H1 (cell line): ENCODE measurements around the gene HAGH. TPM values are rescaled to one million over a fixed set of nuclear protein-coding genes. Genes with fewer than 3 reads are reported as not detected.

Experiments used
- CTCF ChIA-PET: fragments of 300-600 bp; sonication (Branson Sonifier 250); formaldehyde crosslinking; loops from one replicate; lab custom pipeline; 2021; ENCODE audit not compliant: partially characterized antibody; lab: Charles Lee
- POLR2A ChIA-PET: fragments of 300-600 bp; sonication (Branson Sonifier 250); formaldehyde crosslinking; loops from one replicate; lab custom pipeline; 2021; ENCODE audit warnings: inconsistent platforms; ENCODE audit not compliant: partially characterized antibody; lab: Charles Lee
- DNase-seq, 2 experiments: peaks; one replicate each; pipeline versions ENCODE4 v3.0.0 to v3.0.0-alpha.2; 2010 to 2022; ENCODE audit warnings: low spot score in 2 of 2, low read depth in 1 of 2, mixed read lengths in 1 of 2
- FAIRE-seq: peaks from 2 replicates; lab custom pipeline; 2011; peaks lifted over from hg19 to GRCh38; lab: Jason Lieb, UNC
- H2AFZ ChIP-seq: 2 replicates; pipeline ENCODE4 v1.8.1; 2012; ENCODE audit warnings: low read length, inconsistent platforms
- H2AK5ac ChIP-seq: 2 replicates; pipeline ENCODE4 v1.6.1; 2013; ENCODE audit warnings: low read depth, low read length
- H2BK120ac ChIP-seq: replicated peaks from 2 replicates; pipeline ENCODE3; 2013; ENCODE audit warnings: low read depth, low read length, inconsistent platforms
- H2BK12ac ChIP-seq: 2 replicates; pipeline ENCODE4 v1.6.1; 2013; ENCODE audit warnings: low read depth, low read length
- H2BK15ac ChIP-seq: 2 replicates; pipeline ENCODE4 v1.6.1; 2013; ENCODE audit warnings: low read length
- H2BK20ac ChIP-seq: 2 replicates; pipeline ENCODE4 v1.6.1; 2013; ENCODE audit warnings: low read length
- H2BK5ac ChIP-seq: 2 replicates; pipeline ENCODE4 v1.6.1; 2013; ENCODE audit warnings: low read depth, low read length
- H3K14ac ChIP-seq: 2 replicates; pipeline ENCODE4 v1.6.1; 2013; ENCODE audit warnings: inconsistent platforms; ENCODE audit not compliant: insufficient read length
- H3K18ac ChIP-seq: 2 replicates; pipeline ENCODE4 v1.6.1; 2013; ENCODE audit warnings: low read length; ENCODE audit errors: extremely low read depth
- H3K23ac ChIP-seq: 2 replicates; pipeline ENCODE4 v1.6.1; 2013; ENCODE audit warnings: inconsistent platforms; ENCODE audit not compliant: insufficient read length
- H3K23me2 ChIP-seq: 2 replicates; pipeline ENCODE4 v1.6.1; 2013; ENCODE audit warnings: low read depth, low read length
- H3K27ac ChIP-seq: 2 replicates; pipeline ENCODE4 v1.6.1; 2011; ENCODE audit warnings: low read depth, low read length, inconsistent platforms
- H3K27me3 ChIP-seq, 4 experiments: replicated peaks in 1 of 4; 1 replicate in 1 of 4; 2 replicates in 3 of 4; pipeline versions ENCODE4 v1.6.1 to v1.8.1; 2011 to 2013; ENCODE audit warnings: low read length in 3 of 4, mild to moderate bottlenecking in 3 of 4, inconsistent platforms in 2 of 4, mixed read lengths in 2 of 4, moderate library complexity in 1 of 4; ENCODE audit not compliant: control insufficient read depth in 3 of 4, insufficient read depth in 3 of 4; ENCODE audit errors: extremely low read depth in 1 of 4
- H3K36me3 ChIP-seq, 4 experiments: 2 replicates each; pipeline versions ENCODE4 v1.6.1 to v1.8.1; 2011 to 2013; ENCODE audit warnings: mild to moderate bottlenecking in 4 of 4, low read length in 3 of 4, moderate library complexity in 2 of 4, control low read depth in 1 of 4, inconsistent platforms in 1 of 4; ENCODE audit not compliant: insufficient read depth in 4 of 4, control insufficient read depth in 2 of 4
- H3K4ac ChIP-seq: replicated peaks from 2 replicates; pipeline ENCODE3; 2013; ENCODE audit warnings: low read length, low read depth, mixed read lengths, inconsistent platforms; ENCODE audit not compliant: insufficient read length
- H3K4me1 ChIP-seq, 4 experiments: replicated peaks in 1 of 4; 1 replicate in 1 of 4; 2 replicates in 3 of 4; pipeline versions ENCODE4 v1.6.1 to v1.8.1; 2011 to 2013; ENCODE audit warnings: low read length in 3 of 4, inconsistent platforms in 2 of 4, mixed read lengths in 1 of 4; ENCODE audit not compliant: insufficient read depth in 4 of 4, control insufficient read depth in 3 of 4
- H3K4me2 ChIP-seq, 2 experiments: 2 replicates each; pipeline versions ENCODE4 v1.6.1 to v1.8.1; 2011 to 2013; ENCODE audit warnings: low read depth in 2 of 2, low read length in 2 of 2, control low read depth in 1 of 2, inconsistent platforms in 1 of 2, mild to moderate bottlenecking in 1 of 2; ENCODE audit not compliant: insufficient read depth in 1 of 2
- H3K4me3 ChIP-seq, 4 experiments: fragments of 200-600, 300-600 bp in 1 of 4; sonication (generic), shearing (Covaris generic), sonication (Bioruptor Twin) in 1 of 4; 2 replicates each; pipeline versions ENCODE4 v1.5.1 to v1.8.1; 2011 to 2016; ENCODE audit warnings: low read length in 4 of 4, low read depth in 3 of 4, control low read depth in 2 of 4, inconsistent platforms in 2 of 4, mild to moderate bottlenecking in 2 of 4, mixed read lengths in 1 of 4, moderate library complexity in 1 of 4; ENCODE audit not compliant: insufficient read depth in 2 of 4; ENCODE audit errors: extremely low read depth in 1 of 4
- H3K56ac ChIP-seq: replicated peaks from 2 replicates; pipeline ENCODE3; 2013; ENCODE audit warnings: low read depth, mild to moderate bottlenecking, mixed read lengths, low read length, inconsistent platforms; ENCODE audit not compliant: insufficient read length
- H3K79me1 ChIP-seq: 2 replicates; pipeline ENCODE4 v1.6.1; 2013; ENCODE audit warnings: low read depth, low read length, control low read depth
- H3K79me2 ChIP-seq, 2 experiments: 2 replicates each; pipeline versions ENCODE4 v1.6.1 to v1.8.1; 2012 to 2013; ENCODE audit warnings: low read length in 2 of 2, mild to moderate bottlenecking in 2 of 2, inconsistent platforms in 1 of 2; ENCODE audit not compliant: insufficient read depth in 2 of 2, control insufficient read depth in 1 of 2
- H3K9ac ChIP-seq, 4 experiments: replicated peaks in 1 of 4; 1 replicate in 1 of 4; 2 replicates in 3 of 4; pipeline versions ENCODE4 v1.6.1 to v1.8.1; 2011 to 2013; ENCODE audit warnings: low read depth in 3 of 4, low read length in 3 of 4, control low read depth in 2 of 4, mild to moderate bottlenecking in 2 of 4, moderate library complexity in 2 of 4, inconsistent platforms in 1 of 4; ENCODE audit errors: extremely low read depth in 1 of 4
- H3K9me3 ChIP-seq, 2 experiments: 2 replicates each; pipeline versions ENCODE4 v1.6.1 to v1.8.1; 2012 to 2013; ENCODE audit warnings: mild to moderate bottlenecking in 2 of 2, moderate library complexity in 2 of 2, control low read depth in 1 of 2, inconsistent platforms in 1 of 2, low read depth in 1 of 2, low read length in 1 of 2, mixed read lengths in 1 of 2; ENCODE audit not compliant: insufficient read depth in 2 of 2
- H4K20me1 ChIP-seq, 2 experiments: replicated peaks in 1 of 2; 2 replicates each; pipeline versions ENCODE3 to v1.8.1; 2011 to 2013; ENCODE audit warnings: inconsistent platforms in 2 of 2, low read length in 2 of 2, mild to moderate bottlenecking in 1 of 2; ENCODE audit not compliant: insufficient read depth in 2 of 2, control insufficient read depth in 1 of 2
- H4K5ac ChIP-seq: 2 replicates; pipeline ENCODE4 v1.6.1; 2013; ENCODE audit warnings: low read length, low read depth, mixed read lengths, inconsistent platforms; ENCODE audit not compliant: insufficient read length
- H4K8ac ChIP-seq: 2 replicates; pipeline ENCODE4 v1.8.0; 2013; ENCODE audit warnings: mild to moderate bottlenecking, moderate library complexity, low read length, inconsistent platforms; ENCODE audit not compliant: insufficient read depth; ENCODE audit errors: extremely low read depth
- H4K91ac ChIP-seq: replicated peaks from 2 replicates; pipeline ENCODE3; 2013; ENCODE audit warnings: low read length, mixed read lengths, inconsistent platforms; ENCODE audit not compliant: insufficient read length
- BACH1 ChIP-seq: IDR thresholded peaks from 2 replicates; pipeline ENCODE4 v1.6.1; 2012; ENCODE audit warnings: low read length, improper control_type of control experiment
- CBX5 ChIP-seq: fragments of 300-800, 300-1000 bp; sonication (generic); IDR thresholded peaks from 2 replicates; pipeline ENCODE4 v1.7.1; 2016; ENCODE audit warnings: antibody characterized with exemption, low read length, low read depth
- CHD1 ChIP-seq: IDR thresholded peaks from 2 replicates; pipeline ENCODE4 v1.6.1; 2012; ENCODE audit warnings: low read depth, low read length, improper control_type of control experiment
- EZH2 ChIP-seq: fragments of 200-600 bp; sonication (generic); IDR thresholded peaks from 2 replicates; pipeline ENCODE4 v1.7.1; 2012; ENCODE audit warnings: low read depth, mild to moderate bottlenecking, moderate library complexity, low read length, inconsistent platforms; ENCODE audit not compliant: severe bottlenecking
- MAFK ChIP-seq: IDR thresholded peaks from 2 replicates; pipeline ENCODE4 v1.6.1; 2012; ENCODE audit warnings: low read depth, mild to moderate bottlenecking, improper control_type of control experiment, low read length
- MAX ChIP-seq: IDR thresholded peaks from 2 replicates; pipeline ENCODE4 v1.6.1; 2012; ENCODE audit warnings: inconsistent platforms
- RAD21 ChIP-seq, 2 experiments: IDR thresholded peaks in 1 of 2; conservative IDR thresholded peaks in 1 of 2; 2 replicates each; pipeline ENCODE4 v1.6.1; 2011; ENCODE audit warnings: low read depth in 2 of 2, low read length in 2 of 2, improper control_type of control experiment in 1 of 2, inconsistent platforms in 1 of 2, mild to moderate bottlenecking in 1 of 2, moderate library complexity in 1 of 2
- SAP30 ChIP-seq: fragments of 300-600 bp; sonication (generic); IDR thresholded peaks from 2 replicates; pipeline ENCODE4 v1.7.1; 2012; ENCODE audit warnings: low read length, moderate library complexity, mild to moderate bottlenecking, inconsistent platforms; ENCODE audit not compliant: insufficient read depth, insufficient replicate concordance
- SIN3A ChIP-seq, 2 experiments: IDR thresholded peaks in 1 of 2; conservative IDR thresholded peaks in 1 of 2; 2 replicates each; pipeline ENCODE4 v1.6.1; 2011 to 2012; ENCODE audit warnings: low read length in 2 of 2, improper control_type of control experiment in 1 of 2, low read depth in 1 of 2, mild to moderate bottlenecking in 1 of 2
- ZNF274 ChIP-seq: IDR thresholded peaks from 2 replicates; pipeline ENCODE4 v1.7.0; 2012; ENCODE audit warnings: low read length, borderline replicate concordance; ENCODE audit errors: extremely low read depth
- WGBS, 2 experiments: shearing (Covaris generic) in 1 of 2; methylation state at CpG; one replicate each; pipeline versions ENCODE4 v1.1.6 to v1.1.7; 2013 to 2015; ENCODE audit warnings: low lambda C conversion rate in 2 of 2, mixed read lengths in 2 of 2, inconsistent platforms in 1 of 2, low coverage in 1 of 2, missing lambda C conversion rate in 1 of 2; ENCODE audit not compliant: insufficient replicate concordance in 2 of 2, insufficient coverage in 1 of 2, insufficient read length in 1 of 2; ENCODE audit errors: extremely low coverage in 1 of 2, missing lambda C conversion rate in 1 of 2; 5-methylcytosine and 5-hydroxymethylcytosine counted together
- polyA plus RNA-seq, 7 experiments: library from polyadenylated mRNA; depleted of rRNA in 3 of 7; stranded (reverse) in 5 of 7; unstranded in 2 of 7; fragments of >200 nt in 5 of 7; fragments of 200-250 nt in 2 of 7; gene quantifications; 1 replicate in 5 of 7; 2 replicates in 1 of 7; 4 replicates in 1 of 7; pipeline versions ENCODE4 v1.2.1 to v1.2.3, GENCODE V29; 2011 to 2013; ENCODE audit warnings: missing spikeins in 2 of 7, mixed read lengths in 2 of 7
- total RNA-seq: library from RNA; stranded (reverse); fragmentation: NEBNext Ultra II Directional; extraction: Animal tissue kit (Norgen Biotek cat#: 25700); gene quantifications from 2 replicates; pipeline ENCODE4 v1.2.1, GENCODE V29; 2021

Gene HAGH
- total and polyA plus RNA-seq, 2 of the 8 experiments (the other 6 are each of a cell fraction or from before 2014, with no cell fraction given), result 28.7 to 40.6 TPM

GRCh38 chr16:1790611-1791255 lies 35.9 kb downstream of the HAGH start:
- Histone ChIP-seq H4K20me1 (peaks cover 11 to 12% of the 10 kb centered on the region in 2 experiments), H2BK5ac (no peak overlapping the region), H3K79me2 (peaks cover 0 to 11% of the 10 kb centered on the region in 2 experiments; a peak in 2 of 4 replicates), H2AK5ac (no peak overlapping the region), H3K27me3 (no peaks in the 10 kb centered on the region), H3K14ac (no peak overlapping the region), H3K79me1 (peaks cover 5% of the 10 kb centered on the region), H4K5ac (no peak overlapping the region), H3K56ac (no peak overlapping the region), H3K9me3 (no peaks in the 10 kb centered on the region; a peak in 1 of 4 replicates), H3K23ac (no peak overlapping the region), H3K23me2 (no peaks in the 10 kb centered on the region)
- POLR2A ChIA-PET, result interaction anchor here (1.3 to 4.2 kb wide), 4 partner anchors 8 to 29 kb away, joined by 3 to 26 read pairs (median 14); partner anchors contain the start of genes NUBP2 and SPSB3
- WGBS, 2 experiments, result 95% methylated on average over 40 of the region's 44 CpGs; no CpG with 5 or more reads in 1 of the 2 experiments
- TF ChIP-seq RAD21 (IDR thresholded peaks at IDR 0.05 in 1 of 2, conservative IDR thresholded peaks at IDR 0.05 in 1 of 2; ENCODE audit: low read depth in 2 of 2, low read length in 2 of 2) (no peak), EZH2 (no peak), SAP30 (no peak), ZNF274 (no peak), BACH1 (no peak), CHD1 (no peak), MAX (no peak), MAFK (no peak), CBX5 (no peak), SIN3A (conservative IDR thresholded peaks at IDR 0.05 in 1 of 2, IDR thresholded peaks at IDR 0.05 in 1 of 2; ENCODE audit: low read depth in 1 of 2, low read length in 2 of 2) (no peak)
- TF ChIP-seq, all 59 proteins: peak for 0
- Histone ChIP-seq H3K4me2 (no peak overlapping the region), H4K91ac (no peak overlapping the region), H2BK20ac (no peak overlapping the region), H2BK12ac (no peak overlapping the region), H3K36me3 (peaks cover 0 to 44% (median 2%) of the 10 kb centered on the region in 4 experiments; a peak in 4 of 8 replicates), H4K8ac (no peak overlapping the region), H2AFZ (no peak overlapping the region), H2BK120ac (no peak overlapping the region), H2BK15ac (no peak overlapping the region), H3K4me3 (no peak overlapping the region), H3K4me1 (no peaks in the 10 kb centered on the region), H3K4ac (no peak overlapping the region), H3K9ac (no peak overlapping the region), H3K18ac (no peak overlapping the region), H3K27ac (no peak overlapping the region)
- no peak for DNase-seq
- no peak for FAIRE-seq
- CTCF ChIA-PET, result interaction anchor here (0.5 to 1.3 kb wide), 4 partner anchors 16 to 1048 kb away, joined by 3 to 5 read pairs (median 3); no protein-coding TSS in a partner anchor
